CD4-positive, alpha-beta T cell treated with Interleukin-15 for 4 hours (primary cell): ENCODE results near the gene GDPD5.
"Not testable (repeated sequence)": the region's sequence is repeated elsewhere in the genome, so short reads cannot be mapped to it uniquely, and the experiment has no call there.

ENCODE experiments used
- DNase-seq: peaks from one replicate; pipeline ENCODE4 v3.0.0-alpha.2; 2020; ENCODE audit warnings: low spot score

The GDPD5 gene

GRCh38 chr11:75428989-75429640, 96.6 kb downstream of the GDPD5 start:
- DNase-seq = no peak

DNA sequence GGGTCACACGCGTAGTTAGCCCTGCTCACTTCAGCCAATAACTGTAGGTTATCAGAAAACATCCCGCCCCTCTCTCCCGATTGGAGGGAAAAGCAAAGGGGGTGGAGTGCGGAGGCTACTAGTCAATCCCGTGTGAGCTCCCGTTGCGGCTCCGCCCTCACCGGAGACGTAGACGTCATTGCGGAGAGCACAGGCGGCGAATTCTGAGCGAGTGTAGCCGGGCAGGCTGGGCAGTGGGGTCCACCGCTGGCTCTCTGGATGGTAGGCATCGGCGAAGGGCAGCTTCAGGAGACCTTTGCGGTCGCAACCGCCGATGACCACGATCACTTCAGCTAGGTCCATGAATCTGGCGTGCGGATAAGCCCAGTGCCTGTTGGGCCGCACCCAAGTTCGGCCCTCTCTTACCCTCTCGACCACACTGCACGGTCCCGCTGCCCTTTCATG, 97.4 kb downstream of the GDPD5 start:
- DNase-seq = peak; percentile 69

DNA sequence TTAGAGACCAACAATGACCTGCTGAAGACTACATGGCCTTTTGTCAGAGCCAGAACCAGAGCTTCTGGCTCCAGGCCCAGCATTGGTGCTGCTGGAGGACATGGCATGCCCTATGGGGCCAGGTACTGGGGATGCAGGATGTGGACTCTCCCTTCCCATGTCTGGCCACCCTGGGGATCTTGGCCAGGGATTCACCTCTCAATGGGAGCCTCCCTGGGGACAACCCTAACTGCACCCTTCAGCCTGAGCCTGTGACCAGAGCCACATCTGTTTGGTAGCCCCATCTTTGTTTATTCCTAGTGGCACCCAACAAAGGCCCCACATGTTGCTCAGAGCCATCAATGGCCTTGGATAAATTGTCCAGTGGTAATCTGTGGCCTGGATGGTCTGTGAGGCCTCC, 98.6 kb downstream of the GDPD5 start:
- DNase-seq = no peak

DNA sequence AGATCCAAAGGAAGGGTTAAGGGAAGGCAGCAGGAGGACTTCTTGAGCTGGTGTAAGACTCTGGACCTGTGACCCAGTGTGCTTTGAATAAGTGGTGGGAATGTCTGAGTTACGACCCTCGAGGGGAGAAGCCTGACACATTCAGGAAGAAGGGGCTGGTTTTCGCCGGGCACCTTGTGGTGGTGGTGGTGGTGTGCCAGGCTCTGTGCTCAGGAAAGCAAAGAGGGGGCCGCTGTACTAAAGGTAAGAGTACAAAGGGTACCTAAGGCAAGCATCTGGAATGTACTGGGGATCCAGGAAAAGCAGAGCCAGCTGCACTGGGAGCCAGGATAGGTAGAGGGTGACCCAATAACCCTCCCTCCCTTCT, 99.0 kb downstream of the GDPD5 start:
- DNase-seq = no peak

DNA sequence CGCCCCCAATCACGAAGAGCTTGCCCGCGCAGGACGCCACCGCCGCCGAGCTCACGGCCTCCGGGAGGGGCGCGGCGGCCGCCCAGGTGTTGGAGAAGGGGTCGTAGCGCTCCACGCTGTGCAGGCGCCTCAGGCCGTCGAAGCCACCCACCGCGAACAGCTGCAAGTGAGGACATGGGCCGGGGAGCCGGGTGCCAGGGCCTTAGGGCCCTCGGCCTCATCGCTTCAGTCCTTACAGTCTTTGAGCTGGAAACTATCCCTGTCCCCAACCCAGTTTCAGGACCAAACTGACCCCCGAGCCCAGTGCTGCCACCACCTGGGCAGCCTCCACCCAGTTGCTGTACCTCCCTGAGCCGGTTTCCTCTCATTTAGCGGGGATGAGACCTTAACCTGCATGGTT, 100.3 kb downstream of the GDPD5 start:
- DNase-seq = no peak

- no peak for DNase-seq
These were observed 101.3 kb downstream of the GDPD5 start for GRCh38 chr11:75424396-75424795.

DNA sequence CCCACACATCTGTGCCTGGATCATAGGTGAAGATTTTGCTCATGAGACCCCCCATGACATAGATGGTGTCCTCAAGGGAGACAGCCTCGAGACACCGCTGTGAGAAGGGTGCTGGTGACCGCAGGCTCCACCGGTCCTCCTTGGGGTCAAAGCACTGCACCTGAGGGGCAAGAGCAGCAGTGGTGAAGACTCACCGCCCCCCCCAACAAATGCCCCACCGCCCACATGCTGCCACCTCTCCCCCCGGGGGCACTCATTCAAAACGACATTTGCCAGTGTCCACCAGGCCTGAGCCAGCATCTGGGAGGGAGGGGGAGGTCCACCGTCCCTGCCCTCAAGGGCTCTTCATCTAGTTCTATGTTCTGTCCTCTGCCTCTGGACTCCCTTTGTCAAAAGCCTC, 102.0 kb downstream of the GDPD5 start:
- no peak for DNase-seq

GRCh38 chr11:75422248-75423231, 103.2 kb downstream of the GDPD5 start:
- DNase-seq = no peak

DNA sequence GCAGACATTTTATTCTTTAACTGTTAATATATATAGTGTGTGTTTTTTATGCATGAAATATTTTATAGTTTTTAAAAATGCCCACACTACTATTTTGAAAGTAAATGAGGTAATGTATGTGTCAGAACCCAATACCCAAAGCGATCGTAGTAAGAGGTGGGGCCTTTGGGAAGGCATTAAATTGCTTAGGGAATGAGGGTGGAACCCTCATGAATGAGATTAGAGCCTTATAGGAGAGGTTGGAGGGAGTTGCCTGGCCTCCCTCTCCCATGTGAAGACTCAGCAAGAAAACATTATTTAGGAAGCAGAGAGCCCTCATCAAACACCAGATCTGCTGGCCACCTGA, 103.9 kb downstream of the GDPD5 start:
- no peak for DNase-seq

GRCh38 chr11:75421035-75421602, 104.6 kb downstream of the GDPD5 start:
- DNase-seq = no peak

DNA sequence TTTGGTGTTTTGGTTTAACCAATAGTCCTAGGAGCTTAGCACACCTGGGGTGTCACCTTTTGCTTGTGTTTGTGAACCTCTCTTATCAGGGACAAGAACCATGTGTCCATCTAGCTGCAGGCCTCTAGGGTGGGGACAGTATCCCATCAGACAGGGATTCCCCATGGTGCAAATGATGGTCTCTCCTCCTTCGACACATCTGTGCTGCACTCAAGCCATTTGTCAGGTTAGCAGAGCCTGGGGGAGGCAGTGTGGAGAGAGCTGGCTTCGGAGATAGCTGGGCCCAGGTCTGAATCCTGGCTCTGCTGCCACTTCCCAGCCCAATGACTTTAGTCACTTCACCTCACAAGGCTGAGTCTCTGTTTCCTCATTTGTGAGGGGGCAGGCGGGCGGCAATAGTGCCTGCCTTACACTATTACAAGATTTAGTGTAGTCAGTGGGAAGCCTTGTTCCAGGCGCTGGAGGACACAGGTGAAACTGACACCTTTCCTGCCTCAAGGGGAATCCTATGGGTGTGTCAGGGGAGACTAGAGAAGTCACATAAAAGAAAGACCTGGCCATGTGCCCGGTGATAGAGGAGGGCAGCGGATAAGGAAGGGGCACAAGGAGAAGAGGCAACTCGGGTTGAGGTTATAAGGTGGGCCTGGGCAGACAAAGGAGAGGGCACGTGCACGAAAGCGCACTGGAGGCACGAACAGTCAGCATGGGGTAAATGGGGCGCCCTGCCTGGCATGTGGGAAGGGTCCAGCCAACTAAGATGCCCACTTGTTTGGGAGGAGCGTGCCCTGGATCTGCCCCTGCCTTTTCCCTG, 105.3 kb downstream of the GDPD5 start:
- DNase-seq = no peak

- DNase-seq = no peak
These were observed 111.9 kb downstream of the GDPD5 start for GRCh38 chr11:75413864-75414263.

GRCh38 chr11:75413146-75413545, 112.6 kb downstream of the GDPD5 start:
- DNase-seq = not testable (repeated sequence)

GRCh38 chr11:75409971-75410370, 115.8 kb downstream of the GDPD5 start:
- DNase-seq = not testable (repeated sequence)

- no peak for DNase-seq
These were observed 116.9 kb downstream of the GDPD5 start for GRCh38 chr11:75408957-75409219.

DNA sequence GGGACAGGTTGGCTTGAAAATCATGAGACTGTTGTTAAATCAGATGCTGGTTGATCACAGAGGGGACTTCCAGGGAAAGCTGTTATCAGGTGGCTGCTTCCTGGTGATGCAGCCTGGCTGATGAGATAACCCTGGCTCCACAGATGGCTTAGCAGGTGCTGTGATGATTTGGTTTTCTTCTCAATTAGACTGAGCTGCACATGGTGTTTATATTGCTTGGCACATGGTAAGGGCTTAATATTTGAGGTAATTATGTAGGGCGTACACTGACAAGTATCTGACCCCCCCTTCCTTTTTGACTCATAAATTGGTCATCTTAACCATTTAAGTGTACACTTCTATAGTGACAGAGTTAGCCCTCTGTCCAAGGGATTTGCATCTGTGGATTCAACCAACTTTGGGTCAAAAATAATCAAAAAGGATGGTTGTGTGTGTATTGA, 119.4 kb downstream of the GDPD5 start:
- no peak for DNase-seq

DNA sequence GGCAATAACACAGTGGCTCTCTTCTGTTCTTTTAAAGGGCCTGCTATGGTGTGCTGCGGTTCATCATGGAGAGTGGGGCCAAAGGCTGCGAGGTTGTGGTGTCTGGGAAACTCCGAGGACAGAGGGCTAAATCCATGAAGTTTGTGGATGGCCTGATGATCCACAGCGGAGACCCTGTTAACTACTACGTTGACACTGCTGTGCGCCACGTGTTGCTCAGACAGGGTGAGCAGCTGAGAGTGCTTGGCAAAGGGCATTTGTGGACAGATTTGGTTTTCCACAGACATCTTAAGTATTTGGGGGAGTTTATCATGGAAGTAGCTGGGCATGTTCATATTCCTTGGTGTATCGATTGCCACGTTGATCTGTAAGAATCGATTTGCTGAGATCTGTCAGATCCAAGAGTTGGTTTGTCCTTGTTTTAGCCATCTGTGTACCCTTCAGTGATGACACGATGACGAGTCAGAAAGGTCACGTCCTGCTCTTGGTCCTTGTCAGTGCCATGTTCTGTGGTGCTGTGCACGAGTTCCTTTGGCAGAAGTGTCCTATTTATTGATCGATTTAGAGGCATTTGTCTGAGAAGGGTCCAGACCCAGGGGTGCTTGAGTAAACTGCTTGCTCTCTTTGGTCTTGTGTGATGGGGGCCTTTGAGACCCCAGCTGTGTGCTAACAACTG, 121.6 kb downstream of the GDPD5 start:
- DNase-seq = no peak

DNA sequence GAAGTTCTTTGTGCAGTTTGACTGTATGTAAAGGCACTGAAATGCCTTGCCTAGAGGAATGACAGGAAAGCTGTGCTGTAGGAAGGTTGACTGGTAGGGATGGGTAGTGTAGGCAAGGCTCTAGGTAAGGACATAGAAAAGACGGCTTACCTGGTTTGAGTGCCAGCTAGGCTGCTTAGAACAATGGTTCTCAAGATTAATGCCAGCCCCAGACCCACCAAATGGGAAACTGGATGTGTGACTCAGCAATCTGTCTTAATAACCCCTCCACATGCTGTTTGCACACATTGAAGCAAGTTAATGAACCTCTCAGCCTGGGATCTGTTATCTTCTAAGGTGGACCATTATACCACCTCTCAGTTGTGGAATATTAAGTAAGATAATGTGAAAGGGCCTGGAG, 122.7 kb downstream of the GDPD5 start:
- no peak for DNase-seq

- no peak for DNase-seq
These were observed 123.6 kb downstream of the GDPD5 start for GRCh38 chr11:75402002-75402773.

- no peak for DNase-seq
These were observed 125.4 kb downstream of the GDPD5 start for GRCh38 chr11:75400146-75400865.
